GM21515 (cell line): ENCODE results near the gene SEZ6L.
"Not testable (repeated sequence)": the region's sequence is repeated elsewhere in the genome, so short reads cannot be mapped to it uniquely, and the experiment has no call there.

Experiments
- ATAC-seq: cut with Tn5 transposase; IDR thresholded peaks from one replicate; pipeline ENCODE4 v1.9.1; 2021; ENCODE audit not compliant: unreplicated experiment

Gene SEZ6L

GRCh38 chr22:26377170-26377830, 208.0 kb downstream of the SEZ6L start:
- no peak for ATAC-seq

GRCh38 chr22:26380072-26380830, 211.0 kb downstream of the SEZ6L start:
- ATAC-seq, result no peak

- ATAC-seq, result no peak
These were observed 213.5 kb downstream of the SEZ6L start for GRCh38 chr22:26382782-26383181.

- no peak for ATAC-seq
These were observed 214.8 kb downstream of the SEZ6L start for GRCh38 chr22:26383968-26384556.

- ATAC-seq, result no peak
These were observed 215.9 kb downstream of the SEZ6L start for GRCh38 chr22:26385164-26385563.

GRCh38 chr22:26389125-26389524, 219.9 kb downstream of the SEZ6L start:
- ATAC-seq, result no peak

- no peak for ATAC-seq
These were observed 221.8 kb downstream of the SEZ6L start for GRCh38 chr22:26391091-26391490.

GRCh38 chr22:26391623-26392022, 222.4 kb downstream of the SEZ6L start:
- no peak for ATAC-seq

GRCh38 chr22:26393929-26394328, 224.7 kb downstream of the SEZ6L start:
- ATAC-seq, result no peak

GRCh38 chr22:26394777-26395176, 225.5 kb downstream of the SEZ6L start:
- no peak for ATAC-seq

- ATAC-seq, result no peak
These were observed 226.7 kb downstream of the SEZ6L start for GRCh38 chr22:26395926-26396325.

- ATAC-seq, result no peak
These were observed 229.5 kb downstream of the SEZ6L start for GRCh38 chr22:26398741-26399153.

- ATAC-seq, result no peak
These were observed 230.0 kb downstream of the SEZ6L start for GRCh38 chr22:26399289-26399688.

- ATAC-seq, result no peak
These were observed 232.5 kb downstream of the SEZ6L start for GRCh38 chr22:26401726-26402125.

- no peak for ATAC-seq
These were observed 235.7 kb downstream of the SEZ6L start for GRCh38 chr22:26404851-26405421.

GRCh38 chr22:26406118-26406517, 236.9 kb downstream of the SEZ6L start:
- ATAC-seq, result no peak

- not testable (repeated sequence) for ATAC-seq
These were observed 239.4 kb downstream of the SEZ6L start for GRCh38 chr22:26408562-26409220.

- ATAC-seq, result no peak
These were observed 240.6 kb downstream of the SEZ6L start for GRCh38 chr22:26409719-26410335.

GRCh38 chr22:26410386-26410785, 241.1 kb downstream of the SEZ6L start:
- no peak for ATAC-seq

GRCh38 chr22:26414347-26414746, 245.1 kb downstream of the SEZ6L start:
- ATAC-seq, result no peak

GRCh38 chr22:26416256-26416655, 247.0 kb downstream of the SEZ6L start:
- no peak for ATAC-seq
